MCF 10A (cell line): ENCODE data around the gene IGFALS. TPM values are rescaled to one million over a fixed set of nuclear protein-coding genes. Genes with fewer than 3 reads are reported as not detected.

ENCODE experiments used
- BruUV-seq: library from RNA; stranded (reverse); fragments of 400-500 nt; replicated peaks from 2 replicates; lab custom pipeline; 2021; lab: Mats Ljungman, UMichigan
- CTCF ChIA-PET: fragments of 300-600 bp; sonication (Branson Sonifier 250); formaldehyde crosslinking; extraction: SDS; loops from one replicate; lab custom pipeline; 2021; ENCODE audit warnings: antibody characterized with exemption, inconsistent platforms; lab: Yijun Ruan, JAX
- POLR2A ChIA-PET: fragments of 300-600, 350-650 bp; sonication (Branson Sonifier 250); formaldehyde crosslinking; extraction: SDS; loops from one replicate; lab custom pipeline; 2020; ENCODE audit warnings: antibody characterized with exemption, inconsistent platforms; lab: Yijun Ruan, JAX
- DNase-seq: peaks from one replicate; pipeline ENCODE4 v3.0.0-alpha.2; 2018; ENCODE audit not compliant: unreplicated experiment
- H3K27ac Mint-ChIP-seq: one replicate; pipeline ENCODE4 v1.8.0; 2022; ENCODE audit warnings: mild to moderate bottlenecking, low read depth, mixed read lengths; ENCODE audit not compliant: unreplicated experiment
- H3K27me3 Mint-ChIP-seq: one replicate; pipeline ENCODE4 v1.8.0; 2022; ENCODE audit warnings: mixed read lengths; ENCODE audit not compliant: insufficient read depth, unreplicated experiment
- H3K36me3 Mint-ChIP-seq: one replicate; pipeline ENCODE4 v1.8.0; 2022; ENCODE audit warnings: mild to moderate bottlenecking, moderate library complexity, mixed read lengths; ENCODE audit not compliant: insufficient read depth, unreplicated experiment
- H3K4me1 Mint-ChIP-seq: one replicate; pipeline ENCODE4 v1.8.0; 2022; ENCODE audit warnings: mixed read lengths; ENCODE audit not compliant: insufficient read depth, unreplicated experiment
- H3K4me3 Mint-ChIP-seq: one replicate; pipeline ENCODE4 v1.8.0; 2022; ENCODE audit warnings: mild to moderate bottlenecking, moderate library complexity, mixed read lengths; ENCODE audit not compliant: unreplicated experiment
- H3K9me3 Mint-ChIP-seq: one replicate; pipeline ENCODE4 v1.8.0; 2022; ENCODE audit warnings: mixed read lengths; ENCODE audit not compliant: unreplicated experiment
- CTCF ChIP-seq: fragments of 200-600 bp; IDR thresholded peaks from one replicate; pipeline ENCODE4 v1.8.0; 2022; ENCODE audit warnings: antibody characterized with exemption, mild to moderate bottlenecking; ENCODE audit not compliant: unreplicated experiment
- intact Hi-C: fragments of 100-400 bp; cut with micrococcal nuclease; formaldehyde crosslinking; loops from 2 replicates; pipeline ENCODE4 v1.14.1; 2022
- total RNA-seq: library from RNA; stranded (reverse); gene quantifications from 2 replicates; pipeline ENCODE4 v1.2.3, GENCODE V29; 2022

IGFALS gene
- total RNA-seq, 1 experiment from 2014 or later, result not detected

GRCh38 chr16:1758923-1759322 is 34.6 kb downstream of the IGFALS start:
- TF ChIP-seq CTCF, result no peak
- peaks cover 38% of the 10 kb centered on the region for H3K36me3 Mint-ChIP-seq
- H3K4me1 Mint-ChIP-seq, result peaks cover 12% of the 10 kb centered on the region
- no peak overlapping the region for H3K27ac Mint-ChIP-seq
- no peaks in the 10 kb centered on the region for H3K27me3 Mint-ChIP-seq
- BruUV-seq, result no TSS peak
- intact Hi-C loops, result no loop called here
- H3K9me3 Mint-ChIP-seq, result no peaks in the 10 kb centered on the region
- no peak for DNase-seq
- ChIA-PET POLR2A (no interaction called here), CTCF (no interaction called here)
- H3K4me3 Mint-ChIP-seq, result no peak overlapping the region

- no peaks in the 10 kb centered on the region for H3K27me3 Mint-ChIP-seq
- ChIA-PET POLR2A (no interaction called here), CTCF (interaction anchor here (0.5 to 0.8 kb wide), 2 partner anchors 16 to 66 kb away, joined by 3 read pairs; no protein-coding TSS in a partner anchor)
Measured at GRCh38 chr16:1757714-1758461, 35.6 kb downstream of the IGFALS start.

GRCh38 chr16:1754204-1754603 is 39.3 kb downstream of the IGFALS start:
- H3K36me3 Mint-ChIP-seq, result peaks cover 45% of the 10 kb centered on the region
- peaks cover 12% of the 10 kb centered on the region for H3K4me1 Mint-ChIP-seq
- H3K27me3 Mint-ChIP-seq, result no peaks in the 10 kb centered on the region
- H3K4me3 Mint-ChIP-seq, result no peak overlapping the region
- H3K9me3 Mint-ChIP-seq, result no peaks in the 10 kb centered on the region
- CTCF ChIA-PET, result interaction anchor here (0.6 to 1.6 kb wide), 4 partner anchors 31 to 340 kb away, joined by 3 to 6 read pairs (median 5); no protein-coding TSS in a partner anchor
- POLR2A ChIA-PET, result interaction anchor here (0.6 to 3.8 kb wide), 7 partner anchors 8 to 1158 kb away, joined by 4 to 30 read pairs (median 20); partner anchors contain the start of genes EME2, FLYWCH1, MAPK8IP3 and MRPS34
- intact Hi-C loops, result loop anchor here (1.0 kb wide), 1 partner anchor 8 kb away; no protein-coding TSS in a partner anchor
- DNase-seq, result no peak
- no peak for TF ChIP-seq CTCF
- H3K27ac Mint-ChIP-seq, result peak overlapping the region; percentile 64
- BruUV-seq, result no TSS peak

More at GRCh38 chr16:1757714-1758461, 35.6 kb downstream of the IGFALS start:
- no TSS peak for BruUV-seq
- H3K36me3 Mint-ChIP-seq, result peaks cover 41% of the 10 kb centered on the region
- H3K27ac Mint-ChIP-seq, result no peak overlapping the region
- H3K4me1 Mint-ChIP-seq, result peaks cover 12% of the 10 kb centered on the region
- intact Hi-C loops, result no loop called here
- no peak overlapping the region for H3K4me3 Mint-ChIP-seq
- DNase-seq, result no peak
- H3K9me3 Mint-ChIP-seq, result no peaks in the 10 kb centered on the region
- TF ChIP-seq CTCF, result no peak

- no peak for DNase-seq
- Mint-ChIP-seq H3K4me3 (no peak overlapping the region), H3K36me3 (peaks cover 51% of the 10 kb centered on the region), H3K27ac (no peak overlapping the region), H3K27me3 (no peaks in the 10 kb centered on the region), H3K9me3 (no peaks in the 10 kb centered on the region), H3K4me1 (peaks cover 12% of the 10 kb centered on the region)
- TF ChIP-seq CTCF, result no peak
- ChIA-PET CTCF (interaction anchor here (0.9 to 1.1 kb wide), 2 partner anchors 21 to 47 kb away, joined by 3 read pairs; partner anchors contain the start of gene MAPK8IP3), POLR2A (interaction anchor here (0.7 to 1.0 kb wide), 2 partner anchors 49 to 58 kb away, joined by 3 to 4 read pairs; no protein-coding TSS in a partner anchor)
- BruUV-seq, result no TSS peak
- intact Hi-C loops, result no loop called here
Measured at GRCh38 chr16:1752853-1753252, 40.7 kb downstream of the IGFALS start.
